Bronchial smooth muscle cell (primary cell): ENCODE data around the gene STYXL1. TPM values are rescaled to one million over a fixed set of nuclear protein-coding genes. Genes with fewer than 3 reads are reported as not detected.

Source experiments
- total RNA-seq: library from RNA; depleted of rRNA; stranded (reverse); fragments of >200 nt; gene quantifications from 2 replicates; pipeline ENCODE4 v1.2.1, GENCODE V29; 2014

The STYXL1 gene, protein sequence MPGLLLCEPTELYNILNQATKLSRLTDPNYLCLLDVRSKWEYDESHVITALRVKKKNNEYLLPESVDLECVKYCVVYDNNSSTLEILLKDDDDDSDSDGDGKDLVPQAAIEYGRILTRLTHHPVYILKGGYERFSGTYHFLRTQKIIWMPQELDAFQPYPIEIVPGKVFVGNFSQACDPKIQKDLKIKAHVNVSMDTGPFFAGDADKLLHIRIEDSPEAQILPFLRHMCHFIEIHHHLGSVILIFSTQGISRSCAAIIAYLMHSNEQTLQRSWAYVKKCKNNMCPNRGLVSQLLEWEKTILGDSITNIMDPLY
- 36.6 and 41.8 TPM in 2 replicates for total RNA-seq

DNA sequence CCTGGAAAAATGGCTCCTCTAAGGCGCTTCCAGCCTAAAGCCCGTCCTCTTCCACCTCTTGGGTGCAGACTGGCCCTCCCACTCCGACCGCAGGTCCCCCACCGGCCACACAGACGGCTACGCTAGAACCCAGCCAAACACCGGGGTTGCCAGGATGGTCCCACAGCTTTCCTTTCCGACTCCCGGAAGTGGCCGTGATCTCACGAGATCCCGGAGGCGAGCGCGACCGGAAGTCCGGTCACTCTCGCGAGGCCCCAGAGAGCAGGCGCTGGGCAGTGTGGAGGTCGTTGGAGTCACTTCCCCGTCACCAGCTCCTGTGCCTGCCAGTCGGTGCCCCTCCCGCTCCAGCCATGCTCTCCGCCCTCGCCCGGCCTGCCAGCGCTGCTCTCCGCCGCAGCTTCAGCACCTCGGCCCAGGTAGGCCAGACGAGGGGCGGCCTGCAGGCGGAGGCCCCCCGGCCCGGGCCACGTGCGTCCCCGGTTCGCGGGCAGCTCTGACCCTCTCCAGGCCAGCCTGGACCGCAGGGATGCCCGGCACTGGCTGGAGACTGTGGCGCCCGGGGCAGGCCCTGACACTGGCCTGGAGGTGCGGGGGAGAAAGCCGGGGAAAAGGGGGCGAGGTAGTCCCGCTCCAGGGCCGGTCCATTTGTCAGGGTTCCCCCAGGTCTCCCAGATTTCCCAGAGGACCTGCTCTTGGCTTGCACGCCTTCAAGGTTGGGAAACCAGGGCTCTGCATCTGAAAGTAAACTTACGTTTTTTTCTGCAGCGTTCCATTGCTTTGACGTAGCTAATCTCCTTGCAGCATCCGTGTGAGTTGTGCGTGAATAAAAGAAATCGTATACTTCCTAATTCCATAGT lies at the start of gene STYXL1, which contains the start of gene MDH2:
Gene STYXL1 (minus strand): TSS at position 190 of the 857 bp plus-strand sequence. CDS start 17,477 bp downstream, outside the sequence.
Gene MDH2 (plus strand): TSS at position 296 of the 857 bp plus-strand sequence. CDS start 55 bp downstream, at position 351.

DNA sequence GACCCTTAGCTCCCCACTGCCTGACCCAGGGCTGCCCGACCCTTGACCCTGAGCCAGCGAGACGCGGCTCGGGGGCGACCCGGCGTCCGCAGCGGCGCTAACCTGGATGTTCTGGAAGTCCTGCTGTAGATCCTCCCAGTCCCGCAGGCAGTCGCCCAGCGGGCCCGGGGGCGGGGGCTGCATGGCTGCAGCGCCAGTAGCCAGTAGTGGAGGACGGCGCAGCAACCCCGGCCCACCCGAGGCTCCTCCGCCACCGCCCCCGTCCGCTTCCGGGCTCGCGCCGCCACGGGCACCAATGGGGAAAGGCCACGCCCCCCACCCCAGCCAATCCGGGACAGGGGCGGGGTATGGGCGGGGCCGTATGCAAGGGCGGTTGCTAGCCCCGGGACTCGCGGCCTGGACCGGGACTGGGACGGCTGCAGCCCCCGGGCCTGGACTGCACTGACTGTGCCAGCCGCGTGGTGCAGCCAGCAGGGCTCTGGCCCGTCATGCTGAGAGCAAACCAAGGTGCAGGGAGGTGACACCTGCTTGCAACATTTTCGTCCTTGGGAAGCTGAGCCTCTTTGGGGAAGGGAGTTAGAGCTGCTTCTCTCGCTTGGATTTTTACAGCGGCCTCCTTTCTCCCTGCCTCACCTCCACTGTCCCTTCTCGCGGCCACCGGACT lies 53.3 kb downstream of the STYXL1 start, which contains the start of gene TMEM120A:
Gene TMEM120A (minus strand): TSS at position 208 of the 664 bp plus-strand sequence. CDS start 25 bp downstream, at position 183.

Other genes with a start within 250 kb of the STYXL1 start
- gene CCL24, start 234.2 kb downstream of the STYXL1 start, total RNA-seq = not detected in 2 replicates
- 7.3 and 13.4 TPM in 2 replicates for gene RHBDD2, start 169.0 kb downstream of the STYXL1 start, total RNA-seq
- gene POR, start 132.8 kb downstream of the STYXL1 start, total RNA-seq = 105 and 128 TPM in 2 replicates
- gene TMEM120A, start 53.4 kb downstream of the STYXL1 start, total RNA-seq = 41.1 and 53.6 TPM in 2 replicates
- gene MDH2, start 106 bp upstream of the STYXL1 start, total RNA-seq = 40.4 and 54.4 TPM in 2 replicates
- 0.79 and 0.94 TPM in 2 replicates for gene SRRM3, start 153.9 kb upstream of the STYXL1 start, total RNA-seq